ENCODE results near the gene SNX1.
A peak's percentile ranks its signal among the peaks of the same experiment; 100 is the strongest.

The SNX1 gene

GRCh38 chr15:64164436-64164835 is 68.7 kb downstream of the SNX1 start:
- DNase-seq (no peak), ATAC-seq (replicated peaks) (no peak)
- no peaks in the 10 kb centered on the region for H3K27me3 Mint-ChIP-seq
- peak overlapping the region; percentile 95 for H3K27ac Mint-ChIP-seq
- H3K4me1 Mint-ChIP-seq = peaks cover 27 to 41% of the 10 kb centered on the region in 2 donors
- no peaks in the 10 kb centered on the region for H3K9me3 Mint-ChIP-seq
- peaks cover 17 to 28% of the 10 kb centered on the region in 2 donors for H3K36me3 Mint-ChIP-seq
- peak overlapping the region; percentile 73 to 77 for H3K4me3 Mint-ChIP-seq

- H3K4me3 Mint-ChIP-seq = no peak overlapping the region
- ATAC-seq (replicated peaks) = no peak
- H3K27ac Mint-ChIP-seq = peak overlapping the region; percentile 9
- peaks cover 17 to 31% of the 10 kb centered on the region in 2 donors for H3K36me3 Mint-ChIP-seq
- H3K9me3 Mint-ChIP-seq = no peaks in the 10 kb centered on the region
- no peaks in the 10 kb centered on the region for H3K27me3 Mint-ChIP-seq
- no peak for DNase-seq
- peaks cover 21 to 31% of the 10 kb centered on the region in 2 donors for H3K4me1 Mint-ChIP-seq
Observed at GRCh38 chr15:64166102-64166890, 70.5 kb downstream of the SNX1 start.

- peak; percentile 31 for DNase-seq
Observed at GRCh38 chr15:64180235-64180824, 84.5 kb downstream of the SNX1 start.

GRCh38 chr15:64182859-64183370 is 87.1 kb downstream of the SNX1 start:
- no peak for ATAC-seq (replicated peaks)
- H3K4me3 Mint-ChIP-seq = no peak overlapping the region
- no peak overlapping the region for H3K27ac Mint-ChIP-seq
- H3K27me3 Mint-ChIP-seq = no peaks in the 10 kb centered on the region
- peaks cover 15 to 39% of the 10 kb centered on the region in 2 donors for H3K36me3 Mint-ChIP-seq
- no peak for DNase-seq
- no peaks in the 10 kb centered on the region for H3K9me3 Mint-ChIP-seq
- peaks cover 15 to 20% of the 10 kb centered on the region in 2 donors for H3K4me1 Mint-ChIP-seq

More at GRCh38 chr15:64180235-64180824, 84.5 kb downstream of the SNX1 start:
- Mint-ChIP-seq H3K9me3 (no peaks in the 10 kb centered on the region), H3K36me3 (peaks cover 21 to 52% of the 10 kb centered on the region in 2 donors), H3K4me1 (peaks cover 15 to 20% of the 10 kb centered on the region in 2 donors), H3K27ac (peak overlapping the region; percentile 59), H3K27me3 (no peaks in the 10 kb centered on the region), H3K4me3 (peak overlapping the region in 1 of 2 donors; percentile 2)
- peak; percentile 96 to 99 for ATAC-seq (replicated peaks)

GRCh38 chr15:64185146-64185911 is 89.5 kb downstream of the SNX1 start:
- Mint-ChIP-seq H3K9me3 (no peaks in the 10 kb centered on the region), H3K4me1 (peaks cover 10 to 11% of the 10 kb centered on the region in 2 donors), H3K4me3 (no peak overlapping the region), H3K27me3 (no peaks in the 10 kb centered on the region), H3K36me3 (peaks cover 12 to 36% of the 10 kb centered on the region in 2 donors), H3K27ac (no peak overlapping the region)
- DNase-seq = no peak
- ATAC-seq (replicated peaks) = no peak

- ATAC-seq (replicated peaks) (no peak), DNase-seq (no peak)
- H3K4me3 Mint-ChIP-seq = no peak overlapping the region
- H3K27ac Mint-ChIP-seq = no peak overlapping the region
- H3K27me3 Mint-ChIP-seq = no peaks in the 10 kb centered on the region
- H3K36me3 Mint-ChIP-seq = peaks cover 13 to 25% of the 10 kb centered on the region in 2 donors
- H3K4me1 Mint-ChIP-seq = no peaks in the 10 kb centered on the region
- no peaks in the 10 kb centered on the region for H3K9me3 Mint-ChIP-seq
Observed at GRCh38 chr15:64187396-64188191, 91.8 kb downstream of the SNX1 start.

Data from stimulated activated naive B cell treated with anti-CD40 and anti-IgM and Interleukin-4, amounts not matched to agents 10 μg/mL and 1 μg/mL and 100 μg/mL, for 72 hours (primary cell).